SH-SY5Y (cell line): ENCODE data around the gene RTN4R.

Experiments used
- GATA2 ChIP-seq: IDR thresholded peaks from 2 replicates; pipeline ENCODE4 v1.6.1; 2011; ENCODE audit warnings: mild to moderate bottlenecking, low read depth, low read length
- GATA3 ChIP-seq: IDR thresholded peaks from 2 replicates; pipeline ENCODE4 v1.6.1; 2011; ENCODE audit warnings: low read depth, mild to moderate bottlenecking, low read length, moderate library complexity

DNA sequence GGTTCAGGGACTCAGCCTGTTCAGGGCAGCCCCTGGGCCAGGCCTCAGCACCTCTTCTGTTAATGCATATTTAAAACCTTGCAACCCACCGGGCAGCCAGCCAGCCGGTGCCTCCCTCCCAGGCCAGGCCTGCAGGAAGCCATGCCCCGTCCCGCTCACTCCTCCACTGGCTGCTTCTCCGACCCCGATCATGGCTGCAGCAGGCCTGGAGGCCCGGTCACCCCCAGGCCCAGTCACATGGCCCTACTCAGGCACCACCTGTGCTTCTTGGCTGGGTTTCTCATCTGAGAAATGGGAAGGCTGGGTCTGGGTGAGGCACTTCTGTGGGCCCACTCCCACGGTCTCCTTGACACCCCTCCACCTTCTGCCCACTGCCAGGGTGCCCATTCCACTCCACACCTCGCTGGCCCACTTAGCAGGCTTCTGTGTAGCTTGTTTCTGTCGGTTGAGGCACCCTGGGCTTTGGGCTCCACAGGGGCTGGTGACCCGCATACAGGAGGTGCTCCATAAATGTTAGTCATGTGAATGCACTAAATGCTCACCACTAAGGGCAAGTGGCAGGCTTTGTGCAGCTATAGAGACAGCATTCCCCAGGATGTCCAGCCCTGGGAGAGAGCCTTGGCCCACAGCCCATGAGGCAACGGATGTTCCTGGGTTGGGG lies 11.4 kb downstream of the RTN4R start:
- TF ChIP-seq GATA2 (no peak), GATA3 (no peak)
